HCT116 (cell line): ENCODE results near the gene NPTX1. TPM values are rescaled to one million over a fixed set of nuclear protein-coding genes. Genes with fewer than 3 reads are reported as not detected.

Experiments
- ATAC-seq: fragments of 200-7000 bp; cut with Tn5 transposase; 2 replicates; pipeline ENCODE4 v1.9.1; 2020; ENCODE audit warnings: mild to moderate bottlenecking, moderate library complexity
- BruUV-seq: library from RNA; stranded (reverse); fragments of 400-500 nt; replicated peaks from 2 replicates; lab custom pipeline; 2021; lab: Mats Ljungman, UMichigan
- CTCF ChIA-PET: fragments of 300-600 bp; sonication (Branson Sonifier 250); formaldehyde crosslinking; loops from one replicate; lab custom pipeline; 2021; ENCODE audit warnings: antibody characterized with exemption; lab: Charles Lee
- POLR2A ChIA-PET: fragments of 300-600, 350-600 bp; sonication (Branson Sonifier 250); formaldehyde crosslinking; loops from one replicate; lab custom pipeline; 2021; ENCODE audit warnings: antibody characterized with exemption; lab: Charles Lee
- RAD21 ChIA-PET, 2 experiments: fragments of 300-600 bp; sonication (Branson Sonifier 250); formaldehyde crosslinking; loops; one replicate each; lab custom pipeline; 2023; ENCODE audit warnings: low total read pairs in 2 of 2; ENCODE audit not compliant: uncharacterized antibody in 2 of 2, unreplicated experiment in 2 of 2, low non-redundant PET in 1 of 2; lab: Charles Lee
- DNase-seq: peaks from one replicate; pipeline ENCODE4 v3.0.0-alpha.2; 2010; ENCODE audit warnings: low read depth, low spot score
- H2AFZ ChIP-seq: fragments of 200-600 bp; shearing (Covaris generic), sonication (generic); 2 replicates; pipeline ENCODE4 v1.6.1; 2017; ENCODE audit warnings: low read depth, mixed run types, mixed read lengths, antibody characterized with exemption, low read length; ENCODE audit not compliant: poor library complexity, severe bottlenecking
- H3K27ac ChIP-seq: 2 replicates; pipeline ENCODE4 v1.5.1; 2012; ENCODE audit warnings: low read depth, low read length
- H3K27me3 ChIP-seq: fragments of 200-600 bp; sonication (generic); 2 replicates; pipeline ENCODE4 v1.6.1; 2016; ENCODE audit warnings: mixed run types, low read length, mixed read lengths; ENCODE audit not compliant: insufficient read depth
- H3K36me3 ChIP-seq, 2 experiments: fragments of 200-500 bp in 1 of 2; fragments of 200-600 bp in 1 of 2; sonication (Bioruptor generic) in 1 of 2; sonication (generic) in 1 of 2; 2 replicates each; pipeline versions ENCODE4 v1.5.1 to v1.6.1; 2014 to 2016; ENCODE audit warnings: low read length in 2 of 2, inconsistent platforms in 1 of 2, mixed read lengths in 1 of 2, mixed run types in 1 of 2; ENCODE audit not compliant: insufficient read depth in 2 of 2, control insufficient read depth in 1 of 2
- H3K4me1 ChIP-seq, 2 experiments: fragments of 200-600 bp in 1 of 2; sonication (generic) in 1 of 2; 2 replicates each; pipeline versions ENCODE4 v1.5.1 to v1.6.1; 2012 to 2017; ENCODE audit warnings: low read length in 2 of 2, inconsistent platforms in 1 of 2, mild to moderate bottlenecking in 1 of 2, mixed read lengths in 1 of 2, mixed run types in 1 of 2, moderate library complexity in 1 of 2; ENCODE audit not compliant: insufficient read depth in 2 of 2, control insufficient read depth in 1 of 2
- H3K4me2 ChIP-seq: fragments of 200-600 bp; sonication (generic); 2 replicates; pipeline ENCODE4 v1.6.1; 2017; ENCODE audit warnings: mixed run types, low read length, mixed read lengths
- H3K4me3 ChIP-seq, 2 experiments: fragments of 200-600 bp in 1 of 2; sonication (generic) in 1 of 2; replicated peaks in 1 of 2; 2 replicates each; pipeline ENCODE4 v1.5.1; 2011 to 2016; ENCODE audit warnings: low read length in 2 of 2, control low read depth in 1 of 2, low read depth in 1 of 2, mild to moderate bottlenecking in 1 of 2, mixed read lengths in 1 of 2, mixed run types in 1 of 2
- H3K79me2 ChIP-seq: fragments of 200-600 bp; sonication (generic); 2 replicates; pipeline ENCODE4 v1.6.1; 2017; ENCODE audit warnings: mild to moderate bottlenecking, mixed run types, low read length, moderate library complexity, mixed read lengths; ENCODE audit not compliant: insufficient read depth
- H3K9ac ChIP-seq: fragments of 200-600 bp; sonication (generic); 2 replicates; pipeline ENCODE4 v1.6.1; 2016; ENCODE audit warnings: low read length, mixed read lengths
- H3K9me2 ChIP-seq: fragments of 200-600 bp; sonication (generic), shearing (Covaris generic); 2 replicates; pipeline ENCODE4 v1.6.1; 2017; ENCODE audit warnings: mixed run types, mild to moderate bottlenecking, moderate library complexity; ENCODE audit not compliant: insufficient read depth
- H3K9me3 ChIP-seq, 2 experiments: fragments of 200-500 bp in 1 of 2; fragments of 200-600 bp in 1 of 2; sonication (Bioruptor generic) in 1 of 2; sonication (generic) in 1 of 2; 2 replicates each; pipeline ENCODE4 v1.6.1; 2014 to 2017; ENCODE audit warnings: low read length in 2 of 2, mixed read lengths in 2 of 2, inconsistent platforms in 1 of 2, low read depth in 1 of 2, mild to moderate bottlenecking in 1 of 2, mixed run types in 1 of 2, moderate library complexity in 1 of 2; ENCODE audit not compliant: control insufficient read depth in 1 of 2, insufficient read depth in 1 of 2
- H4K20me1 ChIP-seq: fragments of 200-600 bp; sonication (generic), shearing (Covaris generic); 2 replicates; pipeline ENCODE4 v1.6.1; 2017; ENCODE audit warnings: mixed run types, mild to moderate bottlenecking, moderate library complexity; ENCODE audit not compliant: insufficient read depth
- CBX3 ChIP-seq: IDR thresholded peaks from 2 replicates; pipeline ENCODE4 v1.6.1; 2012; ENCODE audit warnings: low read depth
- CEBPB ChIP-seq: IDR thresholded peaks from 2 replicates; pipeline ENCODE4 v1.6.1; 2012; ENCODE audit warnings: low read depth
- EZH2 ChIP-seq: fragments of 200-600 bp; sonication (generic); IDR thresholded peaks from 2 replicates; pipeline ENCODE4 v1.6.1; 2017; ENCODE audit warnings: antibody characterized with exemption, mixed run types
- EZH2phosphoT487 ChIP-seq: fragments of 200-600 bp; IDR thresholded peaks from 2 replicates; pipeline ENCODE4 v1.6.1; 2018; ENCODE audit warnings: antibody characterized with exemption, borderline replicate concordance
- FOSL1 ChIP-seq: IDR thresholded peaks from 2 replicates; pipeline ENCODE4 v1.6.1; 2012; ENCODE audit warnings: low read depth
- POLR2A ChIP-seq: IDR thresholded peaks from 2 replicates; pipeline ENCODE4 v1.7.0; 2011; ENCODE audit warnings: borderline replicate concordance; ENCODE audit not compliant: insufficient read depth, insufficient read length; ENCODE audit errors: extremely low read depth
- POLR2AphosphoS5 ChIP-seq: IDR thresholded peaks from 2 replicates; pipeline ENCODE4 v1.6.1; 2011; ENCODE audit warnings: mild to moderate bottlenecking, low read depth, low read length, moderate library complexity
- RAD21 ChIP-seq: IDR thresholded peaks from 2 replicates; pipeline ENCODE4 v1.6.1; 2012; ENCODE audit warnings: low read depth, mild to moderate bottlenecking
- SP1 ChIP-seq: IDR thresholded peaks from 2 replicates; pipeline ENCODE4 v1.6.1; 2012; ENCODE audit warnings: low read depth
- SRF ChIP-seq: IDR thresholded peaks from 2 replicates; pipeline ENCODE4 v1.6.1; 2012; ENCODE audit warnings: low read depth
- TCF7L2 ChIP-seq: IDR thresholded peaks from 2 replicates; pipeline ENCODE4 v1.7.0; 2011; ENCODE audit warnings: borderline replicate concordance, inconsistent platforms; ENCODE audit not compliant: insufficient read depth, insufficient read length; ENCODE audit errors: extremely low read depth
- intact Hi-C: fragments of 100-400 bp; cut with micrococcal nuclease; formaldehyde crosslinking; loops from 2 replicates; pipeline ENCODE4 v1.10.0; 2022
- total RNA-seq: library from RNA; stranded (reverse); gene quantifications from one replicate; pipeline ENCODE4 v1.2.1, GENCODE V29; 2021; ENCODE audit not compliant: unreplicated experiment
- TF ChIP-seq, protein P1 (sequence below): IDR thresholded peaks from 2 replicates; pipeline ENCODE4 v1.6.1; 2012; ENCODE audit warnings: low read depth
- TF ChIP-seq, protein P2 (sequence below): IDR thresholded peaks from 2 replicates; pipeline ENCODE4 v1.6.1; 2012

The NPTX1 gene
- total RNA-seq, 1 experiment from 2014 or later, result 0.15 TPM

DNA sequence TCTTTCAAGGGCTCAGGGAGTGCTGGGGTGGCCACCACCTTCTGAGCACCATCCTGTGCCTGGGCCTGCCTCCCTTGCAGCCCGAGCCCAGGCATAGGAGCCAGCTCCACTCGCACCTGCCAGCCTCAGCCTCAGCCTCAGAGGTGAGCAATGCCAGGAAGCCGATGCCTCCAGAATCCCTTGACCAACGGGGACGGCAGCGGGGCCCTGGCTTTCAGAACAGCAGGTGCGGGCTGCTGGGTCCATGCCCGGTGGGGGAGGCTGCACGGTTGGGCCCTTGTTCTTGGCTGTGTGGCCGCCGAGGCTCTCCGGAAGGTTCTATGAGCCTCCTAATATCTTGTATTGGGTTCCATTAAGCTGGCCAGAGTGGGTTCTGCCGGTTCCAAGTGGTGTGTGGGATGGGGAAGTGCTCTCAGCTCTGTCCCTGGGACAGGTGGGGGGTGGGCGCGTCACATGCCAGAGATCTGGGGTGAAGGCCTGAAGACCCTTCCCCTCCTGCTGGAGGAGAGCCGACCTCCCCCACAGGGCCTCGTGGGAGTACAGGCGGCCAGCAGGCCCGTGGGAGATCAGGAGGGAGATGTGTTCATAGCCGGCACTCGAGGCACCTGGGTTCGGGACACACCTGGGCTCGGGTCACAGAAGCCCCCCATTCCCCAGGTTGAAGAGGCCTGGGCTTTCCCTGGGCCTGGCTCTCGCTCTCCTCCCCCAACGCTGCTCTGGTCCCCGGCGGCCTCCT is 27.0 kb downstream of the NPTX1 start:
- H3K27me3 ChIP-seq, result no peaks in the 10 kb centered on the region; the same call in 1 of the 2 replicates
- H3K4me1 ChIP-seq, result peaks cover 6 to 25% of the 10 kb centered on the region in 2 experiments; a peak in 3 of 4 replicates
- ChIA-PET POLR2A (no interaction called here), RAD21 (no interaction called here), CTCF (no interaction called here)
- no peaks in the 10 kb centered on the region for H3K9me3 ChIP-seq
- no peak for ATAC-seq
- no peaks in the 10 kb centered on the region for H3K79me2 ChIP-seq
- intact Hi-C loops, result no loop called here
- no peaks in the 10 kb centered on the region for H3K36me3 ChIP-seq
- TF ChIP-seq POLR2AphosphoS5 (no peak), FOSL1 (no peak), CBX3 (no peak), POLR2A (no peak), SP1 (no peak), SRF (no peak), CEBPB (no peak), RAD21 (no peak), EZH2 (no peak), EZH2phosphoT487 (no peak), TCF7L2 (no peak)
- TF ChIP-seq, protein P1, sequence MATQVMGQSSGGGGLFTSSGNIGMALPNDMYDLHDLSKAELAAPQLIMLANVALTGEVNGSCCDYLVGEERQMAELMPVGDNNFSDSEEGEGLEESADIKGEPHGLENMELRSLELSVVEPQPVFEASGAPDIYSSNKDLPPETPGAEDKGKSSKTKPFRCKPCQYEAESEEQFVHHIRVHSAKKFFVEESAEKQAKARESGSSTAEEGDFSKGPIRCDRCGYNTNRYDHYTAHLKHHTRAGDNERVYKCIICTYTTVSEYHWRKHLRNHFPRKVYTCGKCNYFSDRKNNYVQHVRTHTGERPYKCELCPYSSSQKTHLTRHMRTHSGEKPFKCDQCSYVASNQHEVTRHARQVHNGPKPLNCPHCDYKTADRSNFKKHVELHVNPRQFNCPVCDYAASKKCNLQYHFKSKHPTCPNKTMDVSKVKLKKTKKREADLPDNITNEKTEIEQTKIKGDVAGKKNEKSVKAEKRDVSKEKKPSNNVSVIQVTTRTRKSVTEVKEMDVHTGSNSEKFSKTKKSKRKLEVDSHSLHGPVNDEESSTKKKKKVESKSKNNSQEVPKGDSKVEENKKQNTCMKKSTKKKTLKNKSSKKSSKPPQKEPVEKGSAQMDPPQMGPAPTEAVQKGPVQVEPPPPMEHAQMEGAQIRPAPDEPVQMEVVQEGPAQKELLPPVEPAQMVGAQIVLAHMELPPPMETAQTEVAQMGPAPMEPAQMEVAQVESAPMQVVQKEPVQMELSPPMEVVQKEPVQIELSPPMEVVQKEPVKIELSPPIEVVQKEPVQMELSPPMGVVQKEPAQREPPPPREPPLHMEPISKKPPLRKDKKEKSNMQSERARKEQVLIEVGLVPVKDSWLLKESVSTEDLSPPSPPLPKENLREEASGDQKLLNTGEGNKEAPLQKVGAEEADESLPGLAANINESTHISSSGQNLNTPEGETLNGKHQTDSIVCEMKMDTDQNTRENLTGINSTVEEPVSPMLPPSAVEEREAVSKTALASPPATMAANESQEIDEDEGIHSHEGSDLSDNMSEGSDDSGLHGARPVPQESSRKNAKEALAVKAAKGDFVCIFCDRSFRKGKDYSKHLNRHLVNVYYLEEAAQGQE, result no peak
- TF ChIP-seq, protein P2, sequence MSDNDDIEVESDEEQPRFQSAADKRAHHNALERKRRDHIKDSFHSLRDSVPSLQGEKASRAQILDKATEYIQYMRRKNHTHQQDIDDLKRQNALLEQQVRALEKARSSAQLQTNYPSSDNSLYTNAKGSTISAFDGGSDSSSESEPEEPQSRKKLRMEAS, result no peak
- no peak overlapping the region for H3K4me3 ChIP-seq
- no peaks in the 10 kb centered on the region for H4K20me1 ChIP-seq
- no peak overlapping the region for H3K4me2 ChIP-seq
- BruUV-seq, result no TSS peak
- H3K27ac ChIP-seq, result no peak overlapping the region
- H3K9ac ChIP-seq, result no peak overlapping the region
- DNase-seq, result no peak
- H3K9me2 ChIP-seq, result no peaks in the 10 kb centered on the region
- no peak overlapping the region for H2AFZ ChIP-seq
